NB4 (cell line): ENCODE data around the gene MCRS1.
A peak's percentile ranks its signal among the peaks of the same experiment; 100 is the strongest.

Experiments
- DNase-seq: peaks from one replicate; pipeline ENCODE4 v3.0.0; 2010; ENCODE audit warnings: low read depth
- H3K4me3 ChIP-seq: one replicate; pipeline ENCODE4 v1.5.1; 2011; ENCODE audit warnings: mild to moderate bottlenecking, low read depth, low read length, moderate library complexity
- CTCF ChIP-seq: IDR thresholded peaks from one replicate; pipeline ENCODE4 v1.5.1; 2012; ENCODE audit warnings: low read depth, low read length
- MAX ChIP-seq: IDR thresholded peaks from 2 replicates; pipeline ENCODE4 v1.6.1; 2011; ENCODE audit warnings: low read depth, low read length
- MYC ChIP-seq: IDR thresholded peaks from 2 replicates; pipeline ENCODE4 v1.6.1; 2011; ENCODE audit warnings: low read depth, low read length
- POLR2A ChIP-seq: IDR thresholded peaks from 2 replicates; pipeline ENCODE4 v1.6.1; 2011; ENCODE audit warnings: mild to moderate bottlenecking; ENCODE audit not compliant: insufficient read length; ENCODE audit errors: extremely low read depth

MCRS1 gene

DNA sequence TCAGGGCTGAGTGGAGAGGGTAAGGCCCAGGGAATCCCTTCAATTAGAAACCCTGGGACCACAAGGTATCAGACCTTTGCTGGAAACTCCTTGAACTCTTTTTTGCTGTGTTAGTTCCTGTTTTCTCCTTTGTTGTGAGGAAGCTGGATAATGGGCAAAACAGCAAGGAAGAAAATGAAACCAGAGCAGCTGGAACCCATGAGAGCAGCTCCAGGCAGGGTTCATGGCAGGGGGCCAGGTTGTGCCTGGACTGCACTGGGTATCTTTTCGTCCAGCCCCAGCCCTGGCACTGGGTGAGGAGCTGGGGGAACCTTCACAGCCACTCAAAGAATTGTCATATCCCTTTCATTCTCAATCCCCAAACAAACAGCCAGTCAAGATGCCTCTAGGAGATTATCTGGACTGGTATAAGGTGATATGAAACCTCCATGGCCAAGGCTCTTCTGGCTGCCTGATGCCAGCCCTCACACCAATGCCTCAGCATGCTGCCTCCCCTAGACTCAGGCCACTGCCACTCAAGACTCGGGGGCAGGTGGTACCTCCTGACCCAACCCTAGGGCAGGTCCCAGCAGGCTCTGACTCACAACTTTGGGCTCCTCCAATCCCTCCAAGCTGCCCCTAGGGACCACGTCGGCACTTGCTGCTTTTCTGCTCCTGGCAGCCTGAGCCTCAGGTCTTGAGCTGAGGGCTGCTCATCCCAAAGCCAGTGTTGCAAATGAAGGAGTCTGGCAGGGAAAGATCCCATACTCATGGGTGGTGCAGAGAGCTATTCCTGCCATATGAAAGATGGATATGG lies 21.0 kb upstream of the MCRS1 start:
- TF ChIP-seq MAX (no peak), CTCF (no peak), MYC (no peak), POLR2A (no peak)
- DNase-seq, result peak; percentile 28
- H3K4me3 ChIP-seq, result no peak overlapping the region

DNA sequence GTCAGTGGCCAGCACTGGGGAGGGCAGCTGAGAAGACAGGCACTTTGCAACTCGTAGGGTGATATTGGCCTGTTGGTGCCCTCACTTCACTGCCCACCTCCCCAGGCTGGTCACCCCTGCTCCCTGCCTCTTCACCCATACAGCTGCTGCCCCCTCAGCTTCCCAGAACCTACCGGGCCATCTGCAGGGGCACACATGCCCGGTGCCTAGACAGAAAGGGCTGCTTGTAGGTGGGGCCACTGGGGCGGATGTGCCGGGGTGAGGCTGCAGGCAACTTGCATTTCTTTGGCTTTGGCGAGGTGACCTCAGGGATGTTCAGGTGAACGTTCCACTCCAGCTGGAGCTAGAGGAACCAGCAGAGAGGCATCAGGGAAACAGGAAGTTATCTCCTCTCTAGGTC lies 20.3 kb upstream of the MCRS1 start:
- DNase-seq, result no peak
- H3K4me3 ChIP-seq, result no peak overlapping the region
- TF ChIP-seq MAX (no peak), POLR2A (no peak), CTCF (no peak), MYC (no peak)

GRCh38 chr12:49587174-49587908 lies 19.4 kb upstream of the MCRS1 start:
- TF ChIP-seq CTCF (peak; percentile 5), POLR2A (no peak), MAX (no peak)
- no peak for DNase-seq
- H3K4me3 ChIP-seq, result no peak overlapping the region

- no peak for DNase-seq
- TF ChIP-seq CTCF (no peak), POLR2A (no peak), MYC (no peak)
- no peak overlapping the region for H3K4me3 ChIP-seq
These were observed 17.8 kb upstream of the MCRS1 start for GRCh38 chr12:49585477-49586459.

GRCh38 chr12:49584591-49584990 lies 16.6 kb upstream of the MCRS1 start:
- peak; percentile 23 for DNase-seq
- no peak overlapping the region for H3K4me3 ChIP-seq
- TF ChIP-seq CTCF, result no peak
- TF ChIP-seq POLR2A, result no peak
- TF ChIP-seq MYC, result no peak
- TF ChIP-seq MAX, result no peak
